Ovary (tissue), 9 donors: ENCODE data around the gene RNF133. TPM values are rescaled to one million over a fixed set of nuclear protein-coding genes. Genes with fewer than 3 reads are reported as not detected.

Source experiments
- DNase-seq, 5 donors: peaks; one replicate each; pipeline ENCODE4 v3.0.0-alpha.2; 2019 to 2020
- H3K27ac ChIP-seq, 2 donors: fragments of 200-600 bp; one replicate each; pipeline versions ENCODE4 v1.5.1 to v1.8.0; 2019 to 2022
- H3K27me3 ChIP-seq: fragments of 200-600 bp; one replicate; pipeline ENCODE4 v1.8.0; 2022
- H3K36me3 ChIP-seq: fragments of 200-600 bp; sonication (generic); one replicate; pipeline ENCODE4 v1.5.1; 2019
- H3K4me1 ChIP-seq: one replicate; pipeline ENCODE4 v1.8.1; 2013; ENCODE audit warnings: mild to moderate bottlenecking, moderate library complexity; ENCODE audit not compliant: insufficient read depth
- H3K4me3 ChIP-seq: fragments of 200-600 bp; sonication (generic); one replicate; pipeline ENCODE4 v1.5.1; 2017
- H3K9me3 ChIP-seq, 2 donors: fragments of 200-600 bp in 1 of 2; sonication (generic) in 1 of 2; one replicate each; pipeline versions ENCODE4 v1.5.1 to v1.8.1; 2013 to 2019; ENCODE audit warnings: mild to moderate bottlenecking in 1 of 2, moderate library complexity in 1 of 2
- CTCF ChIP-seq, 3 donors: fragments of 450-650 bp in 2 of 3; fragments of 200-600 bp in 1 of 3; IDR thresholded peaks; one replicate each; pipeline versions ENCODE4 v1.5.1 to v1.8.0; 2016 to 2022; ENCODE audit warnings: antibody characterized with exemption in 3 of 3, mild to moderate bottlenecking in 1 of 3
- EP300 ChIP-seq: sonication (generic); formaldehyde crosslinking; IDR thresholded peaks from one replicate; pipeline ENCODE4 v1.6.1; 2017; ENCODE audit warnings: antibody characterized with exemption
- POLR2A ChIP-seq: fragments of 450-650 bp; IDR thresholded peaks from one replicate; pipeline ENCODE4 v1.6.1; 2017; ENCODE audit warnings: antibody characterized with exemption, mild to moderate bottlenecking, moderate library complexity
- WGBS, 3 donors: extraction: QIAGEN DNeasy Blood & Tissue Kit in 1 of 3; methylation state at CpG; one replicate each; pipeline versions ENCODE4 v1.1.5 to v1.1.7; 2013 to 2017; 5-methylcytosine and 5-hydroxymethylcytosine counted together
- intact Hi-C, 4 donors: fragments of 100-400 bp; cut with DNase I; formaldehyde crosslinking; loops; one replicate each; pipeline versions ENCODE4 v1.11.0 to v1.15.1; 2022 to 2023
- polyA plus RNA-seq, 2 donors: library from polyadenylated mRNA; stranded (reverse); fragments of 200-250 nt in 1 of 2; fragments of 350-450 nt in 1 of 2; fragmentation: Illumina TruSeq in 1 of 2; extraction: RNeasy Lipid Tissue Mini Kit (QIAGEN cat#74804) in 1 of 2; gene quantifications; one replicate each; pipeline ENCODE4 v1.2.3, GENCODE V29; 2013 to 2014
- total RNA-seq, 7 donors: library from RNA; depleted of rRNA in 2 of 7; stranded (reverse); fragments of >200 nt in 2 of 7; fragmentation: NEBNext Ultra II Directional in 3 of 7; extraction: Animal tissue kit (Norgen Biotek cat#: 25700) in 3 of 7; gene quantifications; one replicate each; pipeline versions ENCODE4 v1.1.0 to v1.2.4, GENCODE V29; 2016 to 2023
- donor health status: DM: no; HTN: no; CAD: no; lungs with moderate emphysema.
- donor health status: DM: no; HTN: no; CAD: no.
- donor health status: Bipolar disorder and iron deficiency.
- donor health status: DM: yes; HTN: yes; CAD: no.
- donor health status: DM: no; HTN: no; CAD: no.
- donor health status: DM: yes; HTN: yes; CAD: no.

Gene RNF133
- total and polyA plus RNA-seq, 9 donors: 0.06 to 2.3 (median 0.55) TPM

GRCh38 chr7:122738947-122739346 lies 40.0 kb upstream of the RNF133 start:
- H3K36me3 ChIP-seq: no peaks in the 10 kb centered on the region
- DNase-seq: no peak
- H3K27ac ChIP-seq: no peak overlapping the region
- no peaks in the 10 kb centered on the region for H3K4me1 ChIP-seq
- H3K9me3 ChIP-seq: no peaks in the 10 kb centered on the region
- intact Hi-C loops: no loop called here
- WGBS, 3 donors: 84 to 96% (median 92%) methylated on average over 2 of the region's 2 CpGs
- TF ChIP-seq CTCF (IDR thresholded peaks at IDR 0.05) (no peak), EP300 (no peak), POLR2A (no peak)
- H3K4me3 ChIP-seq: no peak overlapping the region
- no peaks in the 10 kb centered on the region for H3K27me3 ChIP-seq

GRCh38 chr7:122736183-122736582 lies 37.3 kb upstream of the RNF133 start:
- Histone ChIP-seq H3K4me1 (no peaks in the 10 kb centered on the region), H3K27me3 (no peaks in the 10 kb centered on the region), H3K27ac (no peak overlapping the region), H3K4me3 (no peak overlapping the region), H3K36me3 (no peaks in the 10 kb centered on the region), H3K9me3 (no peaks in the 10 kb centered on the region)
- intact Hi-C loops: no loop called here
- no peak for DNase-seq
- 96 to 100% (median 99%) methylated on average over 1 of the region's 1 CpG for WGBS, 3 donors
- TF ChIP-seq CTCF (IDR thresholded peaks at IDR 0.05) (no peak), EP300 (no peak), POLR2A (no peak)

DNA sequence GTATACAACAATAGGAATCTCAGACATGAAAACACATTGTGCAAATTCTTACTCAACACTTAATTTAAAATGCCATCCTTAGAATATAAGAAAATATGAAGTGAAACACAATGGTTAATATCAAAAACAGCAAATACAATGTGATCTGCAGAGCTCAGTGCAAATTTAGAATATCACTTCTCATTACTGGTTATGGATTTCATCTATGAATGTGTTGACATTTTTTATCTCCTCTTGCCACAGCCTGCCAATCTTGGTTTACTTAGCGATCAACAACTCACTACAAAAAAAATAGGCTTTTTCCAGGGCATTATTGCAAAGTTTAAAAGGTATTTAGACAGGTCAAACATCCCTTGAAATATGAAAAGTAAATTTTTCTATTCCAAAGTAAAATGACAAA lies 28.8 kb upstream of the RNF133 start:
- H3K36me3 ChIP-seq: no peaks in the 10 kb centered on the region
- no peak for DNase-seq
- no peak for TF ChIP-seq POLR2A
- TF ChIP-seq CTCF (IDR thresholded peaks at IDR 0.05): no peak
- no peaks in the 10 kb centered on the region for H3K27me3 ChIP-seq
- intact Hi-C loops: loop anchor here in 1 of 4 donors (5.0 kb wide), 1 partner anchor 1835 kb away; no protein-coding TSS in a partner anchor
- no peak overlapping the region for H3K4me3 ChIP-seq
- H3K27ac ChIP-seq: no peak overlapping the region
- WGBS, 3 donors: 84 to 95% (median 94%) methylated on average over 1 of the region's 1 CpG
- H3K4me1 ChIP-seq: no peaks in the 10 kb centered on the region
- H3K9me3 ChIP-seq: no peaks in the 10 kb centered on the region

DNA sequence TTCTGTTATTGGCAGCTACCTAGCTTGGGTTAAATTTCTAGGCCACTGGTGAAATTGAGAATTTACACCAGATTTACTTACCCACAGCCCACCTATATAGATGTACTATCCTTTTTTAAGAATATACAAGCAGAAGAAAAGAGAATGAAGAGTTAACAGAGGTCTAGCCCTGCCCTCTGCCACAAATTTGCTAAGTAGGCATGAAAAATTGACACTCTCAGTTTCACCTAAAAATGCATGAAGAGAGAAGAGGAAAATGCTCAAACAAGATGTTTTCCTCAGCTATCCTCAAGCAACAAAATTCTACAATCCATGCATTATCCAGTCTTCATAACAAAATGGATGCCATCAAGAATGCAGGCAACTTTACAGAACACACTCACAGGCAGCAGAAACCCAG lies 28.4 kb upstream of the RNF133 start:
- no peaks in the 10 kb centered on the region for H3K4me1 ChIP-seq
- no peak for DNase-seq
- H3K27ac ChIP-seq: no peak overlapping the region
- H3K36me3 ChIP-seq: no peaks in the 10 kb centered on the region
- no peak overlapping the region for H3K4me3 ChIP-seq
- intact Hi-C loops: loop anchor here in 1 of 4 donors (5.0 kb wide), 1 partner anchor 1835 kb away; no protein-coding TSS in a partner anchor
- H3K27me3 ChIP-seq: no peaks in the 10 kb centered on the region
- no peak for TF ChIP-seq EP300
- no peak for TF ChIP-seq CTCF (IDR thresholded peaks at IDR 0.05)
- TF ChIP-seq POLR2A: no peak
- H3K9me3 ChIP-seq: no peaks in the 10 kb centered on the region

- Histone ChIP-seq H3K27me3 (no peaks in the 10 kb centered on the region), H3K9me3 (no peaks in the 10 kb centered on the region), H3K4me3 (no peak overlapping the region), H3K4me1 (no peaks in the 10 kb centered on the region), H3K36me3 (no peaks in the 10 kb centered on the region), H3K27ac (no peak overlapping the region)
- intact Hi-C loops: loop anchor here in 1 of 4 donors (5.0 kb wide), 1 partner anchor 1835 kb away; no protein-coding TSS in a partner anchor
- no peak for DNase-seq
- TF ChIP-seq EP300 (no peak), CTCF (IDR thresholded peaks at IDR 0.05) (no peak)
- 74 to 85% (median 84%) methylated on average over 2 of the region's 2 CpGs for WGBS, 3 donors
These were observed 28.0 kb upstream of the RNF133 start for GRCh38 chr7:122726881-122727280.
